Stimulated activated CD8-positive, alpha-beta memory T cell treated with anti-CD3 and anti-CD28 coated beads, Interleukin-15, amount 100 ng/mL, for 4 hours (primary cell): ENCODE data around the gene NADK2.

ENCODE experiments used
- DNase-seq, 2 donors: peaks; one replicate each; pipeline ENCODE4 v3.0.0-alpha.2; 2020; ENCODE audit warnings: low read depth in 2 of 2

The NADK2 gene

GRCh38 chr5:36246036-36246800 is 4.5 kb upstream of the NADK2 start:
- DNase-seq: no peak

- DNase-seq: no peak
Measured at GRCh38 chr5:36244076-36244475, 2.4 kb upstream of the NADK2 start.

GRCh38 chr5:36243653-36244052 is 1.9 kb upstream of the NADK2 start:
- no peak for DNase-seq

- DNase-seq: no peak
Measured at GRCh38 chr5:36242534-36243485, 1.1 kb upstream of the NADK2 start.

GRCh38 chr5:36240779-36241630 is 720 bp downstream of the NADK2 start:
- DNase-seq: no peak

GRCh38 chr5:36239370-36240293 is 2.1 kb downstream of the NADK2 start:
- no peak for DNase-seq

GRCh38 chr5:36238502-36239295 is 3.0 kb downstream of the NADK2 start:
- no peak for DNase-seq

- DNase-seq: no peak
Measured at GRCh38 chr5:36237751-36238150, 4.0 kb downstream of the NADK2 start.

- DNase-seq: no peak
Measured at GRCh38 chr5:36236801-36237200, 4.9 kb downstream of the NADK2 start.

- no peak for DNase-seq
Measured at GRCh38 chr5:36232533-36232932, 9.2 kb downstream of the NADK2 start.

- no peak for DNase-seq
Measured at GRCh38 chr5:36230151-36230790, 11.5 kb downstream of the NADK2 start.

GRCh38 chr5:36228505-36228904 is 13.2 kb downstream of the NADK2 start:
- no peak for DNase-seq

GRCh38 chr5:36227046-36227445 is 14.7 kb downstream of the NADK2 start:
- DNase-seq: no peak

- no peak for DNase-seq
Measured at GRCh38 chr5:36222620-36223019, 19.1 kb downstream of the NADK2 start.

GRCh38 chr5:36217988-36218387 is 23.7 kb downstream of the NADK2 start:
- DNase-seq: no peak

GRCh38 chr5:36217567-36217966 is 24.2 kb downstream of the NADK2 start:
- no peak for DNase-seq

- DNase-seq: no peak
Measured at GRCh38 chr5:36215910-36216309, 25.8 kb downstream of the NADK2 start.

- no peak for DNase-seq
Measured at GRCh38 chr5:36214436-36214835, 27.3 kb downstream of the NADK2 start.

- no peak for DNase-seq
Measured at GRCh38 chr5:36209664-36210063, 32.1 kb downstream of the NADK2 start.
